Adipose tissue (tissue), 3 donors: ENCODE data around the gene IDUA. TPM values are rescaled to one million over a fixed set of nuclear protein-coding genes. Genes with fewer than 3 reads are reported as not detected.

Experiments
- H3K27ac ChIP-seq: one replicate; pipeline ENCODE4 v1.5.1; 2013; ENCODE audit warnings: low read depth, low read length
- WGBS, 3 donors: extraction: QIAGEN DNeasy Blood & Tissue Kit; methylation state at CpG; one replicate each; pipeline ENCODE4 v1.1.7; 2013; 5-methylcytosine and 5-hydroxymethylcytosine counted together
- polyA plus RNA-seq, 3 donors: library from polyadenylated mRNA; stranded (reverse); fragments of 200-250 nt; gene quantifications; one replicate each; pipeline ENCODE4 v1.2.3, GENCODE V29; 2013
- donor health status: healthy with polysubstance abuse.
- donor health status: Bipolar disorder and iron deficiency.
- donor health status: healthy.

IDUA gene
- polyA plus RNA-seq, 3 donors = 10.8 to 23.9 (median 13.7) TPM

- WGBS, 3 donors = 79 to 91% (median 87%) methylated on average over 19 of the region's 19 CpGs
- no peak overlapping the region for H3K27ac ChIP-seq
Measured at GRCh38 chr4:1021386-1022050, 34.7 kb downstream of the IDUA start.

GRCh38 chr4:1022051-1022738 is 35.4 kb downstream of the IDUA start:
- H3K27ac ChIP-seq = no peak overlapping the region
- 92 to 93% (median 93%) methylated on average over 42 to 46 of the region's 46 CpGs for WGBS, 3 donors

GRCh38 chr4:1022739-1023066 is 35.9 kb downstream of the IDUA start:
- no peak overlapping the region for H3K27ac ChIP-seq
- WGBS, 3 donors = 88 to 91% (median 91%) methylated on average over 17 to 19 of the region's 19 CpGs

- WGBS, 3 donors = 88 to 95% (median 94%) methylated on average over 18 to 20 of the region's 20 CpGs
- no peak overlapping the region for H3K27ac ChIP-seq
Measured at GRCh38 chr4:1023075-1023640, 36.3 kb downstream of the IDUA start.

GRCh38 chr4:1023895-1024740 is 37.3 kb downstream of the IDUA start:
- H3K27ac ChIP-seq = no peak overlapping the region
- 97% methylated on average over 66 to 83 of the region's 83 CpGs for WGBS, 3 donors

GRCh38 chr4:1024882-1025545 is 38.2 kb downstream of the IDUA start:
- 90 to 94% (median 94%) methylated on average over 29 to 32 of the region's 32 CpGs for WGBS, 3 donors
- no peak overlapping the region for H3K27ac ChIP-seq

- WGBS, 3 donors = 32 to 52% (median 43%) methylated on average over 17 of the region's 17 CpGs
- no peak overlapping the region for H3K27ac ChIP-seq
Measured at GRCh38 chr4:1026115-1026514, 39.3 kb downstream of the IDUA start.

GRCh38 chr4:1027219-1027914 is 40.5 kb downstream of the IDUA start:
- 66 to 74% (median 69%) methylated on average over 25 to 26 of the region's 26 CpGs for WGBS, 3 donors
- no peak overlapping the region for H3K27ac ChIP-seq

GRCh38 chr4:1027915-1028238 is 41.0 kb downstream of the IDUA start:
- no peak overlapping the region for H3K27ac ChIP-seq
- 48 to 65% (median 56%) methylated on average over 9 of the region's 9 CpGs for WGBS, 3 donors

GRCh38 chr4:1028574-1029220 is 41.9 kb downstream of the IDUA start:
- WGBS, 3 donors = 77 to 80% (median 80%) methylated on average over 34 to 36 of the region's 36 CpGs
- H3K27ac ChIP-seq = no peak overlapping the region

- H3K27ac ChIP-seq = no peak overlapping the region
- WGBS, 3 donors = 44 to 62% (median 53%) methylated on average over 14 to 17 of the region's 17 CpGs
Measured at GRCh38 chr4:1029529-1029928, 42.7 kb downstream of the IDUA start.

- H3K27ac ChIP-seq = no peak overlapping the region
- WGBS, 3 donors = 55 to 61% (median 56%) methylated on average over 12 of the region's 12 CpGs
Measured at GRCh38 chr4:1030031-1030430, 43.2 kb downstream of the IDUA start.

- H3K27ac ChIP-seq = no peak overlapping the region
- WGBS, 3 donors = 47 to 65% (median 63%) methylated on average over 16 of the region's 16 CpGs
Measured at GRCh38 chr4:1030559-1030958, 43.7 kb downstream of the IDUA start.

- 78 to 80% (median 80%) methylated on average over 6 to 8 of the region's 8 CpGs for WGBS, 3 donors
- H3K27ac ChIP-seq = no peak overlapping the region
Measured at GRCh38 chr4:1031346-1031745, 44.5 kb downstream of the IDUA start.

- H3K27ac ChIP-seq = no peak overlapping the region
- 60 to 71% (median 67%) methylated on average over 34 to 37 of the region's 37 CpGs for WGBS, 3 donors
Measured at GRCh38 chr4:1031956-1032795, 45.3 kb downstream of the IDUA start.

- H3K27ac ChIP-seq = no peak overlapping the region
- WGBS, 3 donors = 80 to 84% (median 84%) methylated on average over 10 of the region's 10 CpGs
Measured at GRCh38 chr4:1032861-1033260, 46.0 kb downstream of the IDUA start.
